ENCODE results near the gene RPP25. TPM values are rescaled to one million over a fixed set of nuclear protein-coding genes. Genes with fewer than 3 reads are reported as not detected.

Gene RPP25
- total and polyA plus RNA-seq, 10 of the 15 experiments (the other 5 are each of a cell fraction or from before 2014, with no cell fraction given) = 0.41 to 10.8 (median 4.7) TPM

DNA sequence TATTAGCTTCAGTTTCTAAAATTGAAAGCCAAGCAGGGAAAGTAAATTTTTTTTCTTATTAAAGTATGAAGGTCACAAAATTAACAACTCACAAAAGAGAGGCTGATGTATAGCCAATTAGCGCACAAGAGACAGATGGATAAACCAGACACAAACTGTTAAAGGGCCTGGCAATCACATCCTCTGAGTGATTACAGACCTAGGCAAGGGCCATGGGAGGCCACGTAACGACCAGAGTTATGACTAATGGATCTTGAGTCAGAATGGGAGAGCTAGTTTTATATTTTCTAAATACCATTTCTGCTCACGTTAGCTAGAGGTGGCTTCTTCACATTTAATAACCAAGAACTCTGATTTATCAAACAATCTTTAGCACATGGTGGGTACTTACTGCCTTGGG is 21.0 kb upstream of the RPP25 start:
- Histone ChIP-seq H3K27ac (ENCODE audit: control insufficient read depth, insufficient read depth) (no peak overlapping the region), H3K79me2 (ENCODE audit: control insufficient read depth, insufficient read depth, low read length) (no peaks in the 10 kb centered on the region), H3K4me2 (ENCODE audit: control insufficient read depth, insufficient read depth) (no peak overlapping the region), H3K36me3 (ENCODE audit: control insufficient read depth in 2 of 2, insufficient read depth in 2 of 2, low read length in 1 of 2) (no peaks in the 10 kb centered on the region), H3K9ac (ENCODE audit: control insufficient read depth, insufficient read depth, low read length) (no peak overlapping the region), H3K4me1 (ENCODE audit: control insufficient read depth, insufficient read depth, low read length) (no peaks in the 10 kb centered on the region), H4K20me1 (ENCODE audit: control insufficient read depth, insufficient read depth) (no peaks in the 10 kb centered on the region), H3K27me3 (replicated peaks in 1 of 2; ENCODE audit: control insufficient read depth in 2 of 2, insufficient read depth in 2 of 2, low read length in 1 of 2) (no peaks in the 10 kb centered on the region), H3K4me3 (no peak overlapping the region), H3K9me3 (replicated peaks; ENCODE audit: control insufficient read depth, insufficient read depth, low read length) (no peaks in the 10 kb centered on the region), H2AFZ (ENCODE audit: control insufficient read depth, low read depth, low read length) (no peak overlapping the region)
- POLR2A ChIA-PET = no interaction called here
- intact Hi-C loops (cut with micrococcal nuclease; ENCODE audit: unreplicated experiment) = no loop called here
- no peak for DNase-seq (ENCODE audit: low read depth, low spot score)
- WGBS (ENCODE audit: insufficient coverage, insufficient replicate concordance, low lambda C conversion rate, missing lambda C conversion rate) = 0% methylated on average over 4 of the region's 4 CpGs
- FAIRE-seq = no peak
- BruUV-seq (replicated peaks) = no TSS peak
- in situ Hi-C loops (cut with MboI) = no loop called here
- SMC1A ChIA-PET (ENCODE audit: uncharacterized antibody, unreplicated experiment) = interaction anchor here (0.7 to 1.1 kb wide), 2 partner anchors 9 to 43 kb away, joined by 3 to 4 read pairs; no protein-coding TSS in a partner anchor
- CTCF ChIA-PET = interaction anchor here (1.2 to 1.6 kb wide), 2 partner anchors 10 to 16 kb away, joined by 4 to 6 read pairs; no protein-coding TSS in a partner anchor
- RAD21 ChIA-PET (ENCODE audit: unreplicated experiment) = interaction anchor here (0.7 kb wide), 1 partner anchor 20 kb away, joined by 3 read pairs; no protein-coding TSS in a partner anchor
- ATAC-seq = peak; percentile 77
- TF ChIP-seq JUNB (IDR thresholded peaks at IDR 0.05) (0 out of 2 replicates have a peak, but pooled peaks have one; percentile 25), EP300 (IDR thresholded peaks at IDR 0.05; ENCODE audit: borderline replicate concordance in 1 of 2, control insufficient read depth in 1 of 2, low read depth in 2 of 2, low read length in 2 of 2) (no peak)

DNA sequence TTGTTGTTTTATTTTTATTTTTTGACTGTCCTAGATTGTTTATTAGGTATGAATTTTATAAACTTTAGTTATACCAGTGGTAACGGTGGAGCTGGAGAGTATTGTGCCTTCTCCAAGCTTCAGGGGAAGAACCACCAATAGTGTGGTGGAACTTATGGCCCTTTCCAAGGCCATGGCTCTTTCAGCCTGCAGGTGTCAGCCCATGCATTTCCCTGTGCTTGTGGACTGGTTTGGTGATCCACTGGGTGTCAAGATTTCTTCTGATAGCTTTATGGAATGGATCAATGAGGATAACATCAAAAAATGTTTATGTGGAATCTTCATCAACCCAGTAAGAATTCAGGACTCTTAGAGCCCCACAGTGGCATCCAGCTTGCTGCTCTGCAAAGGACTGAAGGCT is 19.6 kb upstream of the RPP25 start:
- Histone ChIP-seq H4K20me1 (ENCODE audit: control insufficient read depth, insufficient read depth) (no peaks in the 10 kb centered on the region), H3K27ac (ENCODE audit: control insufficient read depth, insufficient read depth) (no peak overlapping the region), H3K79me2 (ENCODE audit: control insufficient read depth, insufficient read depth, low read length) (no peaks in the 10 kb centered on the region), H2AFZ (ENCODE audit: control insufficient read depth, low read depth, low read length) (no peak overlapping the region), H3K9me3 (replicated peaks; ENCODE audit: control insufficient read depth, insufficient read depth, low read length) (no peaks in the 10 kb centered on the region), H3K4me1 (ENCODE audit: control insufficient read depth, insufficient read depth, low read length) (no peaks in the 10 kb centered on the region), H3K4me3 (no peak overlapping the region), H3K4me2 (ENCODE audit: control insufficient read depth, insufficient read depth) (no peak overlapping the region), H3K36me3 (ENCODE audit: control insufficient read depth in 2 of 2, insufficient read depth in 2 of 2, low read length in 1 of 2) (no peaks in the 10 kb centered on the region), H3K9ac (ENCODE audit: control insufficient read depth, insufficient read depth, low read length) (no peak overlapping the region), H3K27me3 (replicated peaks in 1 of 2; ENCODE audit: control insufficient read depth in 2 of 2, insufficient read depth in 2 of 2, low read length in 1 of 2) (no peaks in the 10 kb centered on the region)
- POLR2A ChIA-PET = interaction anchor here (0.6 kb wide), 1 partner anchor 130 kb away, joined by 3 read pairs; no protein-coding TSS in a partner anchor
- no peak for DNase-seq (ENCODE audit: low read depth, low spot score)
- intact Hi-C loops (cut with micrococcal nuclease; ENCODE audit: unreplicated experiment) (no loop called here), in situ Hi-C loops (cut with MboI) (no loop called here)
- FAIRE-seq = no peak
- SMC1A ChIA-PET (ENCODE audit: uncharacterized antibody, unreplicated experiment) = interaction anchor here (0.9 kb wide), 1 partner anchor 68 kb away, joined by 3 read pairs; no protein-coding TSS in a partner anchor
- CTCF ChIA-PET = interaction anchor here (1.0 kb wide), 1 partner anchor 207 kb away, joined by 4 read pairs; no protein-coding TSS in a partner anchor
- TF ChIP-seq, protein P1, sequence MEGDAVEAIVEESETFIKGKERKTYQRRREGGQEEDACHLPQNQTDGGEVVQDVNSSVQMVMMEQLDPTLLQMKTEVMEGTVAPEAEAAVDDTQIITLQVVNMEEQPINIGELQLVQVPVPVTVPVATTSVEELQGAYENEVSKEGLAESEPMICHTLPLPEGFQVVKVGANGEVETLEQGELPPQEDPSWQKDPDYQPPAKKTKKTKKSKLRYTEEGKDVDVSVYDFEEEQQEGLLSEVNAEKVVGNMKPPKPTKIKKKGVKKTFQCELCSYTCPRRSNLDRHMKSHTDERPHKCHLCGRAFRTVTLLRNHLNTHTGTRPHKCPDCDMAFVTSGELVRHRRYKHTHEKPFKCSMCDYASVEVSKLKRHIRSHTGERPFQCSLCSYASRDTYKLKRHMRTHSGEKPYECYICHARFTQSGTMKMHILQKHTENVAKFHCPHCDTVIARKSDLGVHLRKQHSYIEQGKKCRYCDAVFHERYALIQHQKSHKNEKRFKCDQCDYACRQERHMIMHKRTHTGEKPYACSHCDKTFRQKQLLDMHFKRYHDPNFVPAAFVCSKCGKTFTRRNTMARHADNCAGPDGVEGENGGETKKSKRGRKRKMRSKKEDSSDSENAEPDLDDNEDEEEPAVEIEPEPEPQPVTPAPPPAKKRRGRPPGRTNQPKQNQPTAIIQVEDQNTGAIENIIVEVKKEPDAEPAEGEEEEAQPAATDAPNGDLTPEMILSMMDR (IDR thresholded peaks at IDR 0.05 in 2 of 3, conservative IDR thresholded peaks at IDR 0.05 in 1 of 3; ENCODE audit: control insufficient read depth in 2 of 3, extremely low read depth in 1 of 3, insufficient read depth in 1 of 3, low read depth in 3 of 3, low read length in 3 of 3) = peak in 1 of 3 experiments; percentile 13; a peak in 2 of 6 replicates
- TF ChIP-seq CBFB (IDR thresholded peaks at IDR 0.05; ENCODE audit: low read depth) (no peak), MEF2B (IDR thresholded peaks at IDR 0.05; ENCODE audit: partially characterized antibody, poor library complexity, severe bottlenecking) (no peak), ZNF217 (IDR thresholded peaks at IDR 0.05) (no peak), RAD21 (IDR thresholded peaks at IDR 0.05; ENCODE audit: insufficient read depth, low read depth, low read length) (peak; percentile 25; the same call in 1 of the 2 replicates)
- no peak for ATAC-seq
- RAD21 ChIA-PET (ENCODE audit: unreplicated experiment) = interaction anchor here (1.7 kb wide), 1 partner anchor 228 kb away, joined by 3 read pairs; no protein-coding TSS in a partner anchor
- BruUV-seq (replicated peaks) = no TSS peak
- WGBS (ENCODE audit: insufficient coverage, insufficient replicate concordance, low lambda C conversion rate, missing lambda C conversion rate) = 0% methylated on average over 1 of the region's 1 CpG

Measured in GM12878 (cell line).